RWPE2 (cell line): ENCODE results near the gene HNRNPU.

Source experiments
- ATAC-seq: fragments of 200-7000 bp; cut with Tn5 transposase; 3 replicates; pipeline ENCODE4 v1.9.1; 2021; ENCODE audit warnings: low read depth
- DNase-seq: peaks from one replicate; pipeline ENCODE4 v3.0.0-alpha.2; 2020; ENCODE audit warnings: low spot score
- H3K27ac ChIP-seq: fragments of 450-650 bp; 2 replicates; pipeline ENCODE4 v1.5.1; 2017; ENCODE audit warnings: mild to moderate bottlenecking; ENCODE audit not compliant: poor library complexity, severe bottlenecking
- H3K27me3 ChIP-seq: fragments of 250-450 bp; sonication (Bioruptor Pico); 2 replicates; pipeline ENCODE4 v1.5.1; 2021; ENCODE audit warnings: mild to moderate bottlenecking, moderate library complexity; ENCODE audit not compliant: insufficient read depth, poor library complexity, severe bottlenecking
- H3K36me3 ChIP-seq: fragments of 250-450 bp; sonication (Bioruptor Pico); 2 replicates; pipeline ENCODE4 v1.5.1; 2020; ENCODE audit warnings: low read depth, mild to moderate bottlenecking, moderate library complexity
- H3K4me1 ChIP-seq: fragments of 250-450 bp; sonication (Bioruptor Pico); 2 replicates; pipeline ENCODE4 v1.5.1; 2021; ENCODE audit warnings: mild to moderate bottlenecking, moderate library complexity; ENCODE audit not compliant: insufficient read depth, poor library complexity, severe bottlenecking
- H3K4me3 ChIP-seq: fragments of 250-450 bp; sonication (Bioruptor Pico); 2 replicates; pipeline ENCODE4 v1.5.1; 2021; ENCODE audit warnings: mild to moderate bottlenecking, moderate library complexity; ENCODE audit not compliant: severe bottlenecking
- H3K9me3 ChIP-seq: fragments of 250-450 bp; sonication (Bioruptor Pico); 2 replicates; pipeline ENCODE4 v1.5.1; 2021; ENCODE audit warnings: mild to moderate bottlenecking, moderate library complexity; ENCODE audit not compliant: severe bottlenecking
- TF ChIP-seq, protein P1 (sequence below): fragments of 450-650 bp; IDR thresholded peaks from one replicate; pipeline ENCODE4 v1.5.1; 2017; ENCODE audit warnings: mild to moderate bottlenecking, moderate library complexity; ENCODE audit not compliant: poor library complexity, severe bottlenecking

Gene HNRNPU

DNA sequence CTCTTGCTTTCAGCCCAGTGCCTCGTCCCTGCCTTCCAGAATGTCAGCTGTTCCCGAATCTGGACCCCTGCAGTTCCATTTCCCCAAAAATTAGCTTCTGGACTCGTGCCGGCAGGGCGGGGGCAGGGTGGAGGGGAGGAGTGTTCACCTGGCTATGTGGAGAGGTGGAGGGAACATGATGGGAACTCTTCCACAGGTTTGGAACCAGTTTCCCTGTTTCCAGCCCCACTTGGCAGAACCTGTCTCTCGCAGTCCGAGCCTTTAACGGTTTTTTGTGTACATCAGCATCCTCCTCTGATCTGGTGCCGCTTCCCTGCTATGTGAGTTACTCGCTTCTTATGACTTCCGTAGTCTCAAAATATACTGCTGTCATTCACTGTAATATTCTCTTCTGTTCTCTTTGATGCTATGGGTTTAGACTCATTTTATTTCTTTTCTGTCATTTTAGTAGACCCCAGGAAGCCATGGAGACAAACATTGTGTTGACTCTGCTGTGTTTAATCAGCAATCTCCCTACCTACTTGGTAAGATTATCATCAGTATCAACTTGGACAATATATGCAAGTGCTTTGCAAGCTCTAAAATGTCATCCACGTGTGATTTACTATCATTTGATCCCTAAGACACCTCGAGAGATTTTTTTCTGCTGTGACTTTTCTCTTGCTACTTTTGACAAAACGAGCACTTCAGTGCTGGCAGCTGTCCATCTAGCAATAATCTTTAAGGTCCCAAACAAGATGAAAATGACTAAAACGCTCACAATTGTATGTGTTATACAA is 33.3 kb upstream of the HNRNPU start:
- Histone ChIP-seq H3K36me3 (no peaks in the 10 kb centered on the region), H3K4me3 (no peak overlapping the region), H3K27me3 (no peaks in the 10 kb centered on the region), H3K27ac (no peak overlapping the region), H3K4me1 (no peaks in the 10 kb centered on the region), H3K9me3 (no peaks in the 10 kb centered on the region)
- ATAC-seq (no peak), DNase-seq (no peak)
- TF ChIP-seq, protein P1, sequence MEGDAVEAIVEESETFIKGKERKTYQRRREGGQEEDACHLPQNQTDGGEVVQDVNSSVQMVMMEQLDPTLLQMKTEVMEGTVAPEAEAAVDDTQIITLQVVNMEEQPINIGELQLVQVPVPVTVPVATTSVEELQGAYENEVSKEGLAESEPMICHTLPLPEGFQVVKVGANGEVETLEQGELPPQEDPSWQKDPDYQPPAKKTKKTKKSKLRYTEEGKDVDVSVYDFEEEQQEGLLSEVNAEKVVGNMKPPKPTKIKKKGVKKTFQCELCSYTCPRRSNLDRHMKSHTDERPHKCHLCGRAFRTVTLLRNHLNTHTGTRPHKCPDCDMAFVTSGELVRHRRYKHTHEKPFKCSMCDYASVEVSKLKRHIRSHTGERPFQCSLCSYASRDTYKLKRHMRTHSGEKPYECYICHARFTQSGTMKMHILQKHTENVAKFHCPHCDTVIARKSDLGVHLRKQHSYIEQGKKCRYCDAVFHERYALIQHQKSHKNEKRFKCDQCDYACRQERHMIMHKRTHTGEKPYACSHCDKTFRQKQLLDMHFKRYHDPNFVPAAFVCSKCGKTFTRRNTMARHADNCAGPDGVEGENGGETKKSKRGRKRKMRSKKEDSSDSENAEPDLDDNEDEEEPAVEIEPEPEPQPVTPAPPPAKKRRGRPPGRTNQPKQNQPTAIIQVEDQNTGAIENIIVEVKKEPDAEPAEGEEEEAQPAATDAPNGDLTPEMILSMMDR: no peak

DNA sequence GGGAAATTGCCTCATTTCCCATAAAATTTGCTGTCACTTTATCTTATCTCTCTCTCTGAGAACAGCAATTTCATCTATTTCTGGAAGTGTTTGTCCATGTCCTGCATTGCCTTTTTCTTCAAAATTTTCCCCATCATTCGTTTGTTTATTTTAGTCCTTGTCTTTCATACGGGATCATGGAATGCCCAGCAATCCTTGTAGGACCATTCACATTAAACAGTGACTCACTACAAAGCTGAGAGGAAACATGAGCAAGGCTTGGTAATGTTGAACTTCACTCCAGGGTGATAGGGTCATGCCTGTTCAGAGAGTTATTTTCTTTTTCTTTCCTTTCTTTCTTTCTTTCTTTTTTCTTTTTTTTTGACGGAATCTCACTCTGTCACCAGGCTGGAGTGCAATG is 32.2 kb upstream of the HNRNPU start:
- no peak; the same call in 2 of the 3 replicates for ATAC-seq
- DNase-seq: no peak
- Histone ChIP-seq H3K27ac (no peak overlapping the region), H3K27me3 (no peaks in the 10 kb centered on the region), H3K9me3 (no peaks in the 10 kb centered on the region), H3K4me1 (no peaks in the 10 kb centered on the region), H3K4me3 (no peak overlapping the region), H3K36me3 (no peaks in the 10 kb centered on the region)
- TF ChIP-seq, protein P1: no peak

GRCh38 chr1:244893836-244894235 is 29.5 kb upstream of the HNRNPU start:
- Histone ChIP-seq H3K27me3 (no peaks in the 10 kb centered on the region), H3K36me3 (no peaks in the 10 kb centered on the region), H3K27ac (no peak overlapping the region), H3K4me3 (no peak overlapping the region), H3K9me3 (no peaks in the 10 kb centered on the region), H3K4me1 (no peaks in the 10 kb centered on the region)
- ATAC-seq: no peak
- TF ChIP-seq, protein P1: no peak
- DNase-seq: no peak

DNA sequence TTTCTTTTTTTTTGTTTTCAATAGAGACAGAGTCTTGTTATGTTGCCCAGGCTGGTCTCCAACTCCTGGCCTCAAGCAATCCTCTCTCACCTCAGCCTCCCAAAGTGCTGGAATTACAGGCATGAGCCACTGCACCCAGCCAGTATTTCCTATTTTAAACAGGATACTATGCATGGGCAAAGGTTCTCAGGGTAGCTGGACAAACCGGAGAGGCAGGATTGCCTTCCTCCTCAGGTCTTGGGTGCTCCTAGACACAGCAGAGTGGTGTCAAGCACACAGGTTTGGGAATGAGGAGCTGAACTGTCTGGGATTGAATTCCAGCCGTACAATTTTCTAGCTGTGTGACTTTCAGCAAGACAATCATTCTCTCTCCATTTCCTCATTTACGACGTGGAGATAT is 22.9 kb upstream of the HNRNPU start:
- H3K4me3 ChIP-seq: no peak overlapping the region
- H3K36me3 ChIP-seq: no peaks in the 10 kb centered on the region
- H3K27ac ChIP-seq: no peak overlapping the region
- H3K9me3 ChIP-seq: no peaks in the 10 kb centered on the region
- no peaks in the 10 kb centered on the region for H3K27me3 ChIP-seq
- ATAC-seq (no peak), DNase-seq (no peak)
- TF ChIP-seq, protein P1: no peak
- no peaks in the 10 kb centered on the region for H3K4me1 ChIP-seq
